Fibroblast of lung (primary cell): ENCODE measurements around the gene PPBP. TPM values are rescaled to one million over a fixed set of nuclear protein-coding genes. Genes with fewer than 3 reads are reported as not detected.

Experiments used
- DNase-seq, 2 donors: peaks; one replicate each; pipeline versions ENCODE4 v3.0.0 to v3.0.0-alpha.2; 2010; ENCODE audit warnings: low read depth in 2 of 2
- H2AFZ ChIP-seq: 2 replicates; pipeline ENCODE4 v1.5.1; 2012; ENCODE audit warnings: low read length, control low read depth, inconsistent platforms
- H3K27ac ChIP-seq: 2 replicates; pipeline ENCODE4 v1.5.1; 2011; ENCODE audit warnings: low read length, control low read depth; ENCODE audit not compliant: insufficient read depth
- H3K27me3 ChIP-seq: 2 replicates; pipeline ENCODE4 v1.5.1; 2011; ENCODE audit warnings: mild to moderate bottlenecking, low read length; ENCODE audit not compliant: control insufficient read depth, insufficient read depth
- H3K36me3 ChIP-seq: 2 replicates; pipeline ENCODE4 v1.5.1; 2011; ENCODE audit warnings: low read length; ENCODE audit not compliant: control insufficient read depth, insufficient read depth
- H3K4me1 ChIP-seq: 2 replicates; pipeline ENCODE4 v1.5.1; 2011; ENCODE audit warnings: low read length; ENCODE audit not compliant: control insufficient read depth, insufficient read depth; ENCODE audit errors: extremely low read depth
- H3K4me2 ChIP-seq: 2 replicates; pipeline ENCODE4 v1.5.1; 2011; ENCODE audit warnings: low read length, control low read depth; ENCODE audit not compliant: insufficient read depth; ENCODE audit errors: extremely low read depth
- H3K4me3 ChIP-seq, 4 experiments: fragments of 200-600 bp in 1 of 4; sonication (generic) in 1 of 4; replicated peaks in 1 of 4; 2 replicates each; pipeline ENCODE4 v1.5.1; 2011 to 2016; ENCODE audit warnings: low read length in 4 of 4, low read depth in 3 of 4, mild to moderate bottlenecking in 3 of 4, control low read depth in 2 of 4, inconsistent platforms in 1 of 4, mixed read lengths in 1 of 4; ENCODE audit not compliant: insufficient read depth in 1 of 4; ENCODE audit errors: control extremely low read depth in 1 of 4
- H3K79me2 ChIP-seq: 2 replicates; pipeline ENCODE4 v1.5.1; 2012; ENCODE audit warnings: mild to moderate bottlenecking, low read length, inconsistent platforms; ENCODE audit not compliant: control insufficient read depth, insufficient read depth
- H3K9ac ChIP-seq: 2 replicates; pipeline ENCODE4 v1.5.1; 2011; ENCODE audit warnings: mild to moderate bottlenecking, low read length, control low read depth; ENCODE audit not compliant: insufficient read depth
- H3K9me3 ChIP-seq: 2 replicates; pipeline ENCODE4 v1.5.1; 2012; ENCODE audit warnings: low read depth, low read length; ENCODE audit not compliant: control insufficient read depth, insufficient read depth
- H4K20me1 ChIP-seq: 2 replicates; pipeline ENCODE4 v1.5.1; 2011; ENCODE audit warnings: low read length; ENCODE audit not compliant: control insufficient read depth, insufficient read depth; ENCODE audit errors: extremely low read depth
- CTCF ChIP-seq, 2 donors: IDR thresholded peaks in 1 of 2; conservative IDR thresholded peaks in 1 of 2; 1 replicate in 1 of 2; 2 replicates in 1 of 2; pipeline ENCODE4 v1.5.1; 2011 to 2012; ENCODE audit warnings: low read length in 2 of 2, control low read depth in 1 of 2, inconsistent platforms in 1 of 2, low read depth in 1 of 2, mild to moderate bottlenecking in 1 of 2
- EZH2 ChIP-seq: IDR thresholded peaks from 2 replicates; pipeline ENCODE4 v1.5.1; 2012; ENCODE audit warnings: low read length, control low read depth, mild to moderate bottlenecking; ENCODE audit errors: missing control alignments
- polyA plus RNA-seq, 2 donors: library from polyadenylated mRNA; depleted of rRNA in 1 of 2; stranded (reverse) in 1 of 2; unstranded in 1 of 2; fragments of >200 nt; gene quantifications; 2 replicates each; pipeline ENCODE4 v1.2.1, GENCODE V29; 2011 to 2012; ENCODE audit warnings: missing spikeins in 1 of 2
- total RNA-seq: library from RNA; depleted of rRNA; stranded (reverse); fragments of >200 nt; gene quantifications from 2 replicates; pipeline ENCODE4 v1.2.1, GENCODE V29; 2014

PPBP gene
- total and polyA plus RNA-seq, 2 donors (not counting 1 experiment from before 2014, with no cell fraction given): not detected

- Histone ChIP-seq H3K9ac (no peak overlapping the region), H3K9me3 (no peaks in the 10 kb centered on the region), H3K27me3 (no peaks in the 10 kb centered on the region), H4K20me1 (no peaks in the 10 kb centered on the region), H3K4me3 (no peak overlapping the region), H3K4me1 (peaks cover 7% of the 10 kb centered on the region), H3K36me3 (no peaks in the 10 kb centered on the region), H2AFZ (no peak overlapping the region), H3K4me2 (no peak overlapping the region), H3K79me2 (no peaks in the 10 kb centered on the region), H3K27ac (no peak overlapping the region)
- DNase-seq: no peak
- TF ChIP-seq CTCF (conservative IDR thresholded peaks at IDR 0.05 in 1 of 2, IDR thresholded peaks at IDR 0.05 in 1 of 2; ENCODE audit: low read depth in 1 of 2, low read length in 2 of 2): no peak
- no peak for TF ChIP-seq EZH2
Measured at GRCh38 chr4:73976217-73976616, 11.8 kb downstream of the PPBP start.

DNA sequence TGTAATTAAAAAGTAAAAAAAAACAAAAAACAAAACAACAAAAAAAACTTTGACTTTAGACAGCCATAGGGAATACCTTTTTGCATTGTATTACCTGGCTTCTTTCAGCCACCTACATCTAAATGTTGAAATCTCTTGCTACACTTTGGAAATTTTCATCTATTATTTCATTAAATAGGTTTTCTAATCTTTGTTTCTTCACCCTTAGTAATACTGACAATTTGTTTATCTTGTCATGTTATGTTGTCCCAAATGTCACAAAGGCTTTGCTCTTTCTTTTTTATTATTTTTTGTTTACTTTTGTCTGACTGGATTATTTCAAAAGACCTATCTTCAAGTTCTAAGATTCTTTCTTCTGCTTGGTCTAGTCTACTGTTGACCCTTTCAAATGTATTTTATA lies 13.6 kb downstream of the PPBP start:
- no peak overlapping the region for H3K9ac ChIP-seq

DNA sequence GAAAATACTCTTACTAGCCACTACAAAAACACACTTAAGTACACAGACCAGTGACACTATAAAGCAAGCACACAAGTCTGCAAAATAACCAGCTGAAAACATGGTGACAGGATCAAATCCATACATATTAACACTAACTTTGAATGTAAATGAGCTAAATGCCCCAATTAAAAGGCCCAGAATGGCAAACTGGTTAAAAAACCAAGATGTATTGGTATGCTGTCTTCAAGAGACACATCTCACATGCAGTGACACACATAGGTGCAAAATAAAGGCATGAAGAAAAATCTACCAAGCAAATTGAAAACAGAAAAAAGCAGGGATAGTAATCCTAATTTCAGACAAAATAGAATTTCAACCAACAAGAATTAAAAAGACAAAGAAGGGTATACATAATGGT lies 17.0 kb downstream of the PPBP start:
- no peak overlapping the region for H2AFZ ChIP-seq
- H3K36me3 ChIP-seq: no peaks in the 10 kb centered on the region
- no peaks in the 10 kb centered on the region for H3K27me3 ChIP-seq
- no peak overlapping the region for H3K9ac ChIP-seq
- no peak for DNase-seq
- no peaks in the 10 kb centered on the region for H4K20me1 ChIP-seq
- H3K9me3 ChIP-seq: no peaks in the 10 kb centered on the region
- no peak overlapping the region for H3K27ac ChIP-seq
- H3K4me3 ChIP-seq: no peak overlapping the region
- H3K4me2 ChIP-seq: no peak overlapping the region
- H3K4me1 ChIP-seq: no peaks in the 10 kb centered on the region
- H3K79me2 ChIP-seq: no peaks in the 10 kb centered on the region
- TF ChIP-seq CTCF (conservative IDR thresholded peaks at IDR 0.05 in 1 of 2, IDR thresholded peaks at IDR 0.05 in 1 of 2; ENCODE audit: low read depth in 1 of 2, low read length in 2 of 2): no peak
- TF ChIP-seq EZH2: no peak

More for the DNA sequence above, 13.6 kb downstream of the PPBP start:
- no peaks in the 10 kb centered on the region for H3K36me3 ChIP-seq
- no peak overlapping the region for H3K4me3 ChIP-seq
- H2AFZ ChIP-seq: no peak overlapping the region
- H3K27me3 ChIP-seq: no peaks in the 10 kb centered on the region
- no peaks in the 10 kb centered on the region for H3K9me3 ChIP-seq
- H3K4me1 ChIP-seq: peaks cover 7% of the 10 kb centered on the region
- H3K79me2 ChIP-seq: no peaks in the 10 kb centered on the region
- H3K4me2 ChIP-seq: no peak overlapping the region
- DNase-seq: no peak
- H3K27ac ChIP-seq: no peak overlapping the region
- TF ChIP-seq EZH2: no peak
- TF ChIP-seq CTCF (conservative IDR thresholded peaks at IDR 0.05 in 1 of 2, IDR thresholded peaks at IDR 0.05 in 1 of 2; ENCODE audit: low read depth in 1 of 2, low read length in 2 of 2): no peak
- no peaks in the 10 kb centered on the region for H4K20me1 ChIP-seq
